HG03469 (cell line): ENCODE measurements around the gene HOXA3.

Source experiments
- ATAC-seq: cut with Tn5 transposase; IDR thresholded peaks from one replicate; pipeline ENCODE4 v1.9.1; 2021; ENCODE audit warnings: mild to moderate bottlenecking, moderate library complexity, moderate number of reproducible peaks; ENCODE audit not compliant: unreplicated experiment

The HOXA3 gene

GRCh38 chr7:27145914-27146412, 6.4 kb downstream of the HOXA3 start:
- ATAC-seq = no peak

- no peak for ATAC-seq
Observed at GRCh38 chr7:27145165-27145913, 7.0 kb downstream of the HOXA3 start.

- no peak for ATAC-seq
Observed at GRCh38 chr7:27144781-27145164, 7.6 kb downstream of the HOXA3 start.

GRCh38 chr7:27143950-27144780, 8.2 kb downstream of the HOXA3 start:
- no peak for ATAC-seq

DNA sequence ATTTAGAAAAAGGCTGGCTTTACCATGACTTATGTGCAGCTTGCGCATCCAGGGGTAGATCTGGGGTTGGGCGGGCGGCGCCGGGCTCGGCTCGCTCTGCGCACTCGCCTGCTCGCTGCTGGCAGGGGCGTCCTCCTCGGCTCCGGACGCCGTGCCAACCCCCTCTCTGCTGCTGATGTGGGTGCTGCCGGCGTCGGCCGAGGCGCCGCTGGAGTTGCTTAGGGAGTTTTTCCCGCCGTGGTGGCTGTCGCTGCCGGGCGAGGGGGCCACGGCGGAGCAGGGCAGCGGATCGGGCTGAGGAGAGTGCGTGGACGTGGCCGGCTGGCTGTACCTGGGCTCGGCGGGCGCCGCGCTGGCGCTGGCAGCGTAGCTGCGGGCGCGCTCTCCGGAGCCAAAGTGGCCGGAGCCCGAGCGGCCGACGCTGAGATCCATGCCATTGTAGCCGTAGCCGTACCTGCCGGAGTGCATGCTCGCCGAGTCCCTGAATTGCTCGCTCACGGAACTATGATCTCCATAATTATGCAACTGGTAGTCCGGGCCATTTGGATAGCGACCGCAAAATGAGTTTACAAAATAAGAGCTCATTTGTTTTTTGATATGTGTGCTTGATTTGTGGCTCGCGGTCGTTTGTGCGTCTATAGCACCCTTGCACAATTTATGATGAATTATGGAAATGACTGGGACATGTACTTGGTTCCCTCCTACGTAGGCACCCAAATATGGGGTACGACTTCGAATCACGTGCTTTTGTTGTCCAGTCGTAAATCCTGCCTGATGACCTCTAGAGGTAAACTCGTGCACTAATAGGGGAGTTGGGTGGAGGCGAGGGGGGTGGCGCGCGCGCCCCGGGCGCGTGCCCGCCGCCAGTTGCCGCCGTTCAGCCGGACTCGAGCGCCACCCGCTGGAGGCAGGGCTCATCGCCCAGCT, 9.1 kb downstream of the HOXA3 start, which contains the start of gene HOXA5:
Gene HOXA5 (minus strand): TSS at position 659 of the 927 bp plus-strand sequence. CDS start 74 bp downstream, at position 585.
- no peak for ATAC-seq

GRCh38 chr7:27142580-27143022, 9.8 kb downstream of the HOXA3 start:
- no peak for ATAC-seq

DNA sequence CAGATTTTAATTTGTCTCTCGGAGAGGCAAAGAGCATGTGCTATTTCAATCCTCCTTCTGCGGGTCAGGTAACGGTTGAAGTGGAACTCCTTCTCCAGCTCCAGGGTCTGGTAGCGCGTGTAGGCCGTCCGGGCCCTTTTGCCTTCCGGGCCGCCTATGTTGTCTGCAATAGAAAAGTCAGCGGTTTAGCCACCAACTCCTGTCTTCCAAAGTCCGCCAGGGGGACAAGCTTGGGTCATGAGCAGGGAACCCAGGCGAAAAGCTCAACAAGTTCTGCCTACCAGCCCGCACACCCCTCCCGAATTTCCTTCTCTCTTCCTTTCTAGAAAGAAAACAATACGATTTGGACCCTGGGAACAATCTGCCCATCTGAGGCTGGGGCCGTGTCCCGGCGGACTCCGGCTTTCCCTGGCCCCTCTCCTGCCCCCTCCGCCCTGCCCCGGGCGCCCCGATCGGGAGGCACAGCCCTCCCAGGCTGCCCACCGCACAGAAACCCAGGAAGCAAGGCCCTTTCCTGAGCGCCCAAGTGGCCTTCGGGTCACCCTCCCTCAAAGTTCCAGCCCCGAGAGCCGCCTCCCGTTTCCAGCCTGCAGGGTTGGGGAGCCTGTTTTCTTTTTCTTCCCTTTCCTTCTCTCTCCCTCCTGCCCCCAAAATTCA, 10.3 kb downstream of the HOXA3 start:
- no peak for ATAC-seq

- ATAC-seq = no peak
Observed at GRCh38 chr7:27141137-27141922, 11.1 kb downstream of the HOXA3 start.

DNA sequence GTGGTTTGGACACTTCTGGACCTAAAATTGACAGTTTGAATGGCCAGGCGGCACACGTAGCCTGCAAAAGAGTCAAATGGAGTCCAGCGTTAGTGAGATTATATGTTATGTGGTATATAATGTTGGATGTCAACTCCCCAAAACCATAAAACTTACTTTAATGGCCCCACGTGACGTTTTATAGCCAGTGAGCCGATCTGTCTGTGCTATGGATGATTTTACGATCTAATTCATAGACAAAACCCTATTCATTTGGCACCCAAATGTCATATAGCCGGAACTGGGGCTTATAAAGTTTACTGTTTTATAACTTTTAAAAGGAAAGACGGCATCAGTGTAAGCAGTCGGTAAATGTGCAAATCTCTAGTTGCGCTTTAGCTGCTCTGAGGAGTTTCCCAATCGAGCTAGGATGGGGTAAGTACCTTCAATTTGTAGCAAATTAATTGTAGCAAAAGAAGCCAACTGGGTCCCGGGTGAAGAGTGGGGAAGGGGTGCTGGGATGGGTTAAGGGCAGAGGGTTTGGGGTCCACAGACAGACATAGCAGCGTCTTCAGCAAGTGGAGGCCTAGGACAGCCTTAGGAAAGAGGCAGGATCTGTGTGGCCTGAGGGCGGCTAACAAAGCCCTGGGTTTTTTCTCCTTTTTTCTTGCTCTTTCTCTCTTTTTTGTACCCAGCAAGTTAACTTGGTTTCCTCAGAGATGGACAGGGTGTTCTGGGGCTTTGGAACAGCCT, 12.1 kb downstream of the HOXA3 start:
- no peak for ATAC-seq

DNA sequence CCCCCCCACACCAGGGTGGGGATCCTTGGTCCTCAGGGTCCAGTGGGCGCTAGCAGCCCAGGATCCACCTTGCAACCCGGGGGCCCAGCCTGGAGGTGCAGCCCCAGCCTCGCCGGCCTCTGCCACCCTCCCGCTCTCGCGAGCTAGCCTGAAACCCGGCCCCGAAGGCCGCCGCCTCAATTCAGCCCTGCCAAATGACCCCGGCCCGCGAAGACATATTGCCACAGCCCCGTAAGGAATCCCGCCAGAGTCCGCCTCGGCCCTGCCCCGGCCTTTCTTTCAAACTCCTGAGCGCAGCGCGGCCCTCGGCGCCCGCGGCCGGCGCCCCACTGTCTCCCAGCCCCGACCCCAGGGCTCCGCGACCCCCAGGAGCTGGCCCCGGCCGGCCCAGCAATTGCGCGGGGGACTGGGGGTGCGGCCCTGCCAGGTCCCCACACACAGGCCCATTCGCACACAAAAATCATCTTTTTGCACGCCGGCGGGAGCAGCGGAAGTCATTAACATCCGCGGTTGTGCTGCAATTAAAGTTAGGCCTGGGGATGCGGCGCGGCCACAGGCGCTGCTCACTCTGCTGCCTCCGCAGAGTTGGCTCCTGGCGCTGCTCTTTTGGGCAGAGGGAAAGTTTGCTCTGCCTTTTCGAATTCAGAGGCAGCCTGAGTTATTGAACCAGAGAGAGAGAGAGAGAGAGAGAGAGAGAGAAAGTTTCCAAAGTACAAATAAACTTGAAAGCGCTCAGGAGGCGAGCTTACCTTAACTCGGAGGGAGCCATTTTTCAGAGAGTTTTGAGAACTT, 12.9 kb downstream of the HOXA3 start:
- no peak for ATAC-seq

DNA sequence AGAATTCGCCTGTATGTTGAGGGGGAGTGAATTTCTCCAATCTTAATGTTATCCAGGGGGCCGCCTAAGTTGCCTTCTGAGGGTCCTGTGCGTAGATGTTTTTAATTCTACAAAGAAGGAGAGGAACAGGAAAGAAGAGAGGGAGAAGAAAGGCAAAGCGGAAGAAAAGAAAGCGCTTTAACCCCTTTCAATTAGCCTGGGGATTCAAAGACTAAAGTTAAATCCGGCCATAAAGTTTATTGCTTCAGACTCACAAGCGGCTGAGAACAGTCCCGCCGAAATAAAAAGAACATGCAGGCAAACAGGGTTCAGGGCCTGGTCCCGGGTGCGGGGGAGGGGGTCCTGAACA, 13.4 kb downstream of the HOXA3 start:
- ATAC-seq = no peak

DNA sequence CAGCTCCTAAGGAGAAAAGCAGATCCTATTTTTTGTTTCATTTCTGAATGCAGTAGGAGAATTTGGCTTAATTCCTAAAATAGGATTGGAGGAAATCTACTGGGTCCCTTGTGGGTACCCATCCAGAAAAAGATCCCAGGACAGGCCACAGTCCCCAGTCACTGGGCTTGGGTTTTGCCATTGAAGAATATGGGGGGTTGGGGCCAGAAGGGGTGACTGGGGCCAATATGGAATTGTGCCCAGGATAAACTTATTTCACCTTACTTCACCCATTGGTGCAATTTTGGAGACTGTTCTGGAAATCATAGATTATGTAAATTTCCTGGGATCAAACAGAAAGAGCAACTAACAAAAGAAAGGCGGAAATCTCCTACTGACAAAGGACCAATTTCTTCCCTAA, 13.9 kb downstream of the HOXA3 start:
- no peak for ATAC-seq

DNA sequence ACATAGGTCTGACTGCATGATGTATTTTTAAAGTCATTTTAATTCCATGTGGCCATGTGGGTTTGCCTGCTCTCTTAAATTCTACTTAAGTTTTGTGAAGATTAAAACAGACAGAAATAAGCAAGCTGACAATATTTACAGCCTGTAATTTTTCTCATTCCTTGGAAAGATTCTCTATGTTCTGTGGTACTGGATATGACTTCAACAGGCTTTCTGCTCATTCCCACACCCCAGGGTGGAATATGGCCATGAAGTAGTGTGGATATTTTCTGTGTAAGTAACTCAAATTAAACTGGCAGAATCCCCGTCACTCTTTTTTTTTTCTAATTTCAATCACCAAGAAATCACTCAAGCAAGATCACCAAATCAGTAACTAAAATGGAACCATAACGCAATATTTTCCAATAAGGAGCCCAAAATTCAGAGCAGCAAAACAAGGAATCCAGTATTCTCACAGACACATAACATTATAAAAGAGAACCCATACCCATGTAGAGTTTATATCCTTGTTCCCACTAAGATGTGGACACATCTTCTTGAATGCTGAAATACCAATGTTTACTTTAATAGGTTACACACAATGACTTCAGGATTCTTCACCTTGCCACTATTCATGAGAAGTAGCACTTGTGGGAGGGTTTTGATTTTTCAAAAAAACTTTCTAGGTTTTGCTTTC, 14.6 kb downstream of the HOXA3 start:
- ATAC-seq = no peak

- ATAC-seq = no peak
Observed at GRCh38 chr7:27134392-27134791, 18.0 kb downstream of the HOXA3 start.

DNA sequence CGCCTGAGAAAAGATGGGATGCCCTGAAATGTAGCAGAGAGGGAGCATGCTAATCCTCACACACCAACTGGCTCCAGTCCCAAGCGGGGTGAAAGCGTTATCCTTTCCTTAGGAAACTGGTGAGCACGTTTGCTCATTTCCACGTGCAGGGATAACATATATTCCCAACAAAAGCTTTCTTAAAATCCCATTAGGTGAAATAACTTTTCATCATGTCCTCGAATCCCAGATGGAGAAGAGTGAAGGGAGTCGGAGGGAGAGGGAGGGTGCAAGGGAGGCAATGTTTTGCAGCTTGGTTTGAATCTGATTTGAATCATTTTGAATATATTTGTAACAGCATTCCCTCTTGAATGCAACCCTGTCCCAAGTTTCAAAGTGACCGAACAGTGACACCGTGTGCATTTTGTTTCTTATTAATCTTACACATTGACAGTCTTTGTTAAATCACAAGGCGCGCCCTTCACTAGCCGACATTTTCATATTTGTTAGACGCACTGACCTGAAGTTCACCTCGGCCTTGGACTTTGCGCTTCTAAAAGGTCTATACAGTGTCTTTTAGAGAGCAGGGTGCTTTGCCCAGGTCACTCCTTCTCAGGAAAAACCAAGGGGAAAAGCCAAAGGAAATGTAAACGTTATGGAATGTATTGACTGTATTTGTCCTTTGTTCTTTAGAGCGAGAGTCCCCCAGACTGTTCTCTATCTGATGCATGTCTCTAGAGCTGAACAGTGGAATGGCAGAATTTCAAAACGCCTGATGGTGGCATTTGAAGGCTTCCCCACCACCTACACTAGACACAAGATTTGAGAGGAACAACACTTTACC, 18.8 kb downstream of the HOXA3 start:
- no peak for ATAC-seq

GRCh38 chr7:27132978-27133377, 19.4 kb downstream of the HOXA3 start:
- no peak for ATAC-seq

GRCh38 chr7:27132214-27132613, 20.2 kb downstream of the HOXA3 start:
- ATAC-seq = no peak
